NCI-H2107 (cell line): ENCODE data around the gene PPP1R12B.
"Not testable (repeated sequence)": the region's sequence is repeated elsewhere in the genome, so short reads cannot be mapped to it uniquely, and the experiment has no call there.

Experiments
- DNase-seq: peaks from one replicate; lab custom pipeline; 2025; lab: John Stamatoyannopoulos, UW

The PPP1R12B gene

DNA sequence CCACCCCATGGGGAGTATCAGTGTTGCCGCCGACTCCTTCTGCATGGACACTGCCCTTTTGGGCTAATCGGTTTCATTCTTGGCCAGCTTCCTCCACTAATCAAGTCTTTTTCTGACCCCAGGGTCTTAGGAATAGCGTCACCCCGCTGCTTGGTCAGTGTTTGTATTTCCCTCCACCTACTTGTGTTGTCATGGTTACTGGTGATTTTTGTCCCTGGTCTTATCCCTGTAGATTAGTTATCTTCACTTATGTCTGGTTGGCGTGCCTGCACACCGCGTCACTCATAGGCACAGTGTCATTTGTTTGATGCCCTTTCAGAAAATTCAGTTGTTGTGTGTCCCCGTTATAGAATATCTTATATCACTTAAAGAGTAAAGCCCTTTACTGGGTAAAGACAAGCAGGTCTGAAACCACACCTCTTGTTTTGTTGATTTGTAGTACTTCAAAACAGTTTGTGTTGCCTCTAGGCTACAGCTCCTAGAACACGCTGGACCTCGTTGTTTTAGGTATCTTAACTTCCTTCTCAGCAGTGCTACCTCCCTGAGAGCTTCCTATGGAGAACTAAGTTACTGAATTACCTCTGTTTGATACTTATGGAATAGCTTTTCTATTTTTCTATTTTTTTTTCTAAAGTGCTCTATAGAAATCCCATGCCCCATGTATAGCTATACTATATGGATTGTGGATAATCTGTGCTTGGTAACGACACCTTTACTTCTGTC, 868 bp downstream of the PPP1R12B start:
- no peak for DNase-seq

DNA sequence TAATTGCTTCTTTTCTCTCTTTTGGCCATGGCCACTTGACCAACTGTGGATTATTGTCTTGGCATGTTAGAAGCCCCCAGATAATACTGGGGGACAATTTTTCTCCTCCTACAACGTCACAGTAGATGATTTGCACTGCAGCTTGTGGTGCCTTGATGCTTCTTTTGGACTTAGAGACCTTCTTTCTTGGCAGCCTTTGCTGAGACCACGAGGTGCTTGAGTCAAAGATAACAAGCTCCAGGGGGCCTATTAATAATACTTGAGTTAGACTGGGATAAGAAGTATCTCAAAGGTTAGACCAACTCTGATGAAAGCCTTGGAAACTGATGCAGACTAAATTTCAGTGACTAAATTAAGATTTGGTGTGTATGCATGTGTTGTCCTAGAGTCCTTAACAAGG, 3.2 kb downstream of the PPP1R12B start:
- no peak for DNase-seq

DNA sequence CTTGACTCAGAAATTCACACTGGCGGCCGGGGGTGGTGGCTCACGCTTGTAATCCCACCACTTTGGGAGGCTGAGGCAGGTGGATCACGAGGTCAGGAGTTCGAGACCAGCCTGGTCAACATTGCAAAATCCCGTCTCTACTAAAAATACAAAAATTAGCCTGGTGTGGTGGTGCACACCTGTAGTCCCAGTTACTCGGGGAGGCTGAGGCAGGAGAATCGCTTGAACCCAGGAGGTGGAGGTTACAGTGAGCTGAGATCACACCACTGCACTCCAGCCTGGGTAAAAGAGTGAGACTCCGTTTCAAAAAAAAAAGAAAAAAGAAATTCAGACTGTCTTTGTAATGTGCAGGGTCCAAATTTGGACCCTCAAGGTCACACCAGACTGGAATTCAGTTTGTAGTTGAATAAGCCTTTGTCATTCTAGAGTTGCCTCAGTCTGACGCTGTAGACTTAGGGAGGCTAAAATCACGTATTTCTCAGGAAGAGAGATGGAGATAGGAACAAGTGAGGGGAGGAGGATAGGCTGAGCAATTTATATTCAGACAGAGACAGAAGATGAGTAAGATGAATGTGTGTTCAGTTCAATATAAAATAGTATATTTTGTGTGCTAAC, 4.2 kb downstream of the PPP1R12B start:
- not testable (repeated sequence) for DNase-seq

DNA sequence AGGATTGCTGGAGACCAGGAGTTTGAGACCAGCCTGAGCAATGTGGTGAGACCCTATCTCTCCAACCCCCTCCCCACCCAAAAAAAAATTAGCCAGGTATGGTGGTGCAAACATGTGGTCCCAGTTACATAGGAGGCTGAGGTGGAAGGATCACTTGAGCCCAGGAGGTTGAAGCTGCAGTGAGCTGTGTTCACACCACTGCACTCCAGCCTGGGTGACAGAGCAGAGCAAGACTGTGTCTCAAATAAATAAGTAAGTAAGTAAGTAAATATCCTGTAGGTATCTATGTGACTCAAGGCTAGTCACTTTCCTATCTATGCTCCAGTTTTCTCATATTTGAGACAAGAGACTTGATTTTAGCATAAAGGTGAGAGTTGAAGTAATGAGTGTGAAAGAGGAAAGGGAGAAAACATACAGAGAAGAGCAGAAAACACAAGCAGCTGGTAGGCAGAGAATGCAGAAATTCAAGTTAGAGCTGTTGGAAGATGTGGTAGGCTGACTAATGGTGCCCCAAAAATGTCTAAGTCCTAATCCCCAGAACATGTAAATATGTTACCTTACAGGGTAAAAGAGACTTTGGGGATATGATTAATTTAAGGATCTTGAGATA, 7.5 kb downstream of the PPP1R12B start:
- no peak for DNase-seq

DNA sequence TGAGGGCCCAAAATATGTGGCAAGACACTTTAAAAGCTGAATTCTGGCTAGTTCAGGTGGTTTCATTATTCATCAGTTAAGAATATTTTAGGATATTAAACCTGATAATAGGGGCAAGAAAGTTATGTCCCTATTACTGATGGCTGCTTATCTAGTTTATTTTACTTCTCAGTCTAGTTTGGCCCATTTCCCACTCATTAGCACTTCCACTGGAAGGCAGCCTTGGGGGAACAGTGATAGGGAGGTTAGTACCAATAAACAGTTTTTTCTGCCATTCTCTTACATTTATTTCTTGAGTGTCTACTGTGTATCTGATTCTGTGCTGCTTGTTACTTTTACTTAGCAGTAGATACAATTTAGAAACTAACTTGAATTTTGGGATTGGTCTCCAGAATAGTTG, 9.0 kb downstream of the PPP1R12B start:
- DNase-seq: no peak

DNA sequence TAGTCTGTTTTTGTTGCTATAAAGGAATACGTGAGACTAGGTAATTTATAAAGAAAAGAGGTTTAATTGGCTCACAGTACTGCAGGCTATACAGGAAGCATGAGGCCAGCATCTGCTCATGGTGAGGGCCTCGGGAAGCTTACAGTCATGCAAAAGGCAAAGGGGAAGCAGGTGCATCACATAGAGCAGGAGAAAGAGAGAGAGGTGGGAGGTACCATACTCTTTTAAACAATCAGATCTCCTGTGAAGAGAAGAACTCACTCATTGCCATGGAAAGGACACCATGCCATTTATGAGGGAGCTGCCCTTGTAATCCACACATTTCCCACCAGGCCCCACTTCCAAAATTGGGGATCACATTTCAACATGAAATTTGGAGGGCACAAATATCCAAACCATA, 12.7 kb downstream of the PPP1R12B start:
- no peak for DNase-seq

DNA sequence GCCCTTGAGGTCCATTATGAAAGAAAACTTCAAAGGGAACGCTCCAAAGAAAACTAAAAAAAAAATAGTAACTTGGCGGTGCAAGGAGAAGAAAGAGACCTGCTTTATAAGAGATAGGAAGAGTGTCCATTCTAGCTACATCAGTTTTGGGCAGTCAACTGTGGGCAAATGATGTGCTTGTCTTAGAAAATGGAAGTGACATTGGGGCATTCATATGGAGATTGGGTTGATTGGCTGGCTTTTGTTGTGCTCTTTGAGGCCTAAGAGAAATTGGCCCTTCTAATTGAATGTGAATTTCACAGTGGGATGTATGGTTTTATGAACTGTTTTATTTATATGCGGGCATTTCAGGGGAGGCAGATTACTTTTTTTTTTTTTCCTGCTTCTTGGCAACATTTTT, 13.2 kb downstream of the PPP1R12B start:
- DNase-seq: no peak

DNA sequence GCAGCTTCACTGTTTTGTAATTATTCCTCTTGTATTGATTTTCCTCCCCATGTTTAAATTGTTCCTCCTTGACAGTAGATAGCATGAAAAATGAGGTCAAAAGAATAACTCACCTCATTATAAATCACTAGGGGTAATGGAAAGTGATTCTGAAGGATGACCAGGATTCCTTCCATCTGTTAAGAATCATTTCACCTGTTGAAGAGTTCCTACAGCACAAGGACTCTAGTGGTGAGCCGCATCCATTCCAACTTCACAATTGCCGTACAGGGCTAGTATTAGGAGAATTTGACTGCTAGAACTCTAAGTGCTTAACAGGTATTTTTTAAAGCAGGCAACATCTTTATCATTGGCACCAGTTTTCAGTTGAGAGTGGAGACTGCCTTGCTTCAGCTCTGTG, 13.7 kb downstream of the PPP1R12B start:
- no peak for DNase-seq

DNA sequence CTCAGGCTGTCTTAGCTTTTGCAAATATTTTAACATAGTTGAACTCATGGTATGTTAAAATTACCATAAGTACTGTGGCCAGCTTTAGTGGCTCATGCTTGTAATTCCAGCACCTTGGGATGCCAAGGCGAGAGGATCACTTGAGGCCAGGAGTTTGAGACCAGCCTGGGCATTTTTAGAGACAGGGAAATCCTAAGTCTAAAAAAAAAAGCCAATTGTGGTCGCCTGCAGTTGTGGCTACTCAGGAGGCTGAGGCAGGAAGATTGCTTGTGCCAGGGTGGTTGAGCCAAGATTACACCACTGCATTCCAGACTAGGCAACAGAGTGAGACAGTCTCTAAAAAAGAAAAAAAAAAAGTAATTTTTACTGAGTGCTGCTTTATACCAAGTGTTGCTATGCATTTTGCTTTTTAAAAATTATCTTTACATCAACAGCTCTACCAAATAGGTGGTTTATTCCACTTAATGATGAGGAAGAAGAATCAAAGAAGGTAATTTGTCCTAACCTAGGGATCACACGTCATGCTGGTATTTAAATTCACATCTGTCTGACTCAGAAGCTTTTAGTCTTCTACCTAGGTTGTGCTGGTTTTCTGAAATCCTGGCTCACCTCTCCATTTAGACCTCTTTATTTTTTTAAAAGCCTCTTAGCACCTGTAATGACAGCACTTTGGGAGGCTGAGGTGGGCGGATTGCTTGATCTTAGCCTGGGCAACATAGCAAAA, 16.8 kb downstream of the PPP1R12B start:
- no peak for DNase-seq

DNA sequence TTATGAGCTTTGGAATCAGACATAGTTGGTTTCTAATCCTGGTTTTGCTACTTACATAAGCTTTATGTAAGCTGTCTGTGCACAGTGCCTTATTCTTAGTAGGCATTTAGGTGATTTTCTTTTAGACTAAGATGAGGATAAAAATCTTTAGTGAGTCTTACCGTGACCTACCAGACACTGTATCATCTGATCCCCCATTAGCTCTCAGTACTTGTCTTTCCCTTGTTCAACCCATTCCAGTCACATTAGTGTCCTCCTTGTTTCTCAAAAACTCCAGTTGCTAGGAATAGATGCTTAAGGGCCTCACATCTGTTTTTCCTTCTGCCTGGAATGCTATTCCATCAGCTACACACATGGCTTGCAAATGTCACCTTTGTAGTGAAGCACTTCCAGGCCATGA, 18.8 kb downstream of the PPP1R12B start:
- no peak for DNase-seq

DNA sequence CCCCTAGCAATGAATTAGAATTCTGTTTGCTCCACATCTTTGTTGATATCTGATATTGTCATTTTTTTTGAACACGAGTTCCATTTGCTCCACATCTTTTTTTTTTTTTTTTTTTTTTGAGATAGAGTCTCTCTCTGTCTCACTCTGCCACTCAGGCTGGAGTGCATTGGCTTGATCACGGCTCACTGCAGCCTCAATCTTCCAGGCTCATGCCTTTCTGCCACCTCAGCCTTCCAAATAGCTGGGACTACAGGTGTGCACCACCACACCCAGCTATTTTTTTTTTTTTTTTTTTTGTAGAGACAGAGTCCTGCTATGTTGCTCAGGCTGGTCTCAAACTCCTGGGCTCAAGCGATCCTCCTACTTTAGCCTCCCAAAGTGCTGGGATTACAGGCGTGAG, 22.4 kb downstream of the PPP1R12B start:
- DNase-seq: not testable (repeated sequence)

DNA sequence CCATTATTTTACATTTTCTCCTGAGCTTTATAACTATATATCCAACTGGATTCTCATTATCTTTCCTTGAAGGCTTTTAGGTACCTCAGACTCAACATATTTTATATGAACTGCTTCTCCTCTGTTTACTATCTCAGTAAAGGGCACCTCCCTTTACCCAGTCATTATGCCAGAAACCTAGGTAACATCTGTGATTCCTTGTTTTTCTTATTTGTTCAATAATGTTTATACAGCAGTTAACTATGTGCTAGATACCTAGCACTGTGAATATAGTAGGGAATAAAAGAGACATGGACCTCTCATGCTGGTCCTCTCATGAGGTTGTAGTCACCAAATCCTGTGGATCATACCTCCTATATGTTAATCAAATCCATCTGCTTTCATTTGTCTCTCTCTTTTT, 25.6 kb downstream of the PPP1R12B start:
- DNase-seq: no peak

DNA sequence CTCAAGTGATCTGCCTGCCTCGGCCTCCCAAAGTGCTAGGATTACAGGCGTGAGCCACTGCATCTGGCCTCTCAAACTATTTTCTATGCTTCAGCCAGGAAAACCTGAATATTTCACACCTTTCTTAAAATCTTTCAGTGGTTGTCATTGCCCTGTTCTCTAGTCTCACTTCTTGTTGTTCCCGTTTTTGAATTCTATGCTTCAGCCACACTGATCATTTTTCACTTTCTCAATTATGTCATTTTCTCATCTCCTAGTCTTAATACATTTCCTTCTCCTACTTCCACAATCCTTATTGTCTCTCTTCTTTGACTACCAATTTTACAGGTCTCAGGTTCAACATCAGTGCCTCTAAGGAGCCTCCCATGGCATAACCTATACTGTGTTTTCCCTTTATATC, 26.7 kb downstream of the PPP1R12B start:
- DNase-seq: not testable (repeated sequence)

DNA sequence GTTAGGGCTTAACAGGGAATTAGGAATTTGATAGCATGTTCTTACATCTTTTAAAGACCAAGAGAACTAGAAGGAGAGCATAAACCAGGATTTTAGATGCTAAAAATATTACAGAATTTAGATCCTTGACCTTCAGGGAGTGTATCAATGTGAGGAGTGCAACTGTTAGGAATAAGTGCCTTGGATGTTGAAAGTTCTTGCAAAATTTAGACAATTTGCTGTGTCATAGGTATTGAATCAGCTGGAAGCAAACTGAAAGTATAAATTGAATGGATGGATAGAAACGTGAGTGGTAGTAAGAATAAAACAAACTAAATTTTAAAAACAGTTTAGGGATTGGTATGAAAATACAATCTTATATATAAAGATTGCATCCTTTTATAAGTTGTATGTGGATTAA, 27.7 kb downstream of the PPP1R12B start:
- DNase-seq: no peak

DNA sequence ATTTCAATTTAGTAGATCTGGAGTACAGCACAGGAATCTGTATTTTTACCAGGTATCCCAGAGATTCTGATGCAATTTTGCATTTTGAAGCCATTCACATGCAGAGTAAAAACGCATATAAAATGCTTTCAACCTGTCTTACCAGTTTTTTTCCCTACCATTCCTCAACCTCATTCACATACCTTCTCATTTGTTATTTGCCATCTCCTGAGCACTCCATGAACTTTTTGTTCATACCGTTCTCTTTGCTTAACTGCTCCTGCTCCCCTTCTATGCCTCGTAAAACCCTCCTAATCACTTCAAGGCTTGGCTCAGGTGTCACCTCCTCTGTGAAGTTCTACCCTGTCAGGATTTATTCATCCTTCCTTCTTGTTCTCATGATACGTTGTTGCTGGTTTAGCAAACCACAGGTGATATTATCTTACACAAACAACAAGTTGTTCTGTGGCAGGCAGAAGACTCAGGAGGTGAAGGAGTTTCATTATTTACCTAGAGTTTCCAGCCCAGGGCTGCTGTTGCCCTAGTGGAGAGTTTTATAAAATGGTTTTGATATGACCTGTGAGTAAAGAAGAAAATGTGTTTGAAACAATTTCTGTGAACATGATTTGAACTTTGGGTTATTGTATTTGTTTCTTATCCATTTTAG, 31.5 kb downstream of the PPP1R12B start:
- DNase-seq: not testable (repeated sequence)

DNA sequence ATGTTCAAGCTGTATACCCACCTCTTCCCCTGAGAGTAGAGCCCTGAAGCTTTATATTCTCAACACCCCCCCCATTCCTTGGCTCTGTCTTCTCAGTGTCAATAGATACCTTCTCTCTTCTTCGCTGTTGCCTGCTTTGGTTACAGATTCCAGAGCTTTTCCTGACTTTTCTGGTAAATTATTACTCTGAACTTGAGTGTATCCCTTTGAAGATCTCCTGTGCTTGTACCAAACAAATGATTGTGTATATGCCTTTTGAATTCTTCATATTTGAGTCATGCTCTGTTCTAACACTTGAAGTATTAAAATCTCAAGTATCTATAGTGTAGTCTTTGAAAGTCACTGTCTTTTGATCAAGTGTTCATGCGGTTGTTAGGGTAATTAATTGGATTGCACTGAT, 32.0 kb downstream of the PPP1R12B start:
- not testable (repeated sequence) for DNase-seq

DNA sequence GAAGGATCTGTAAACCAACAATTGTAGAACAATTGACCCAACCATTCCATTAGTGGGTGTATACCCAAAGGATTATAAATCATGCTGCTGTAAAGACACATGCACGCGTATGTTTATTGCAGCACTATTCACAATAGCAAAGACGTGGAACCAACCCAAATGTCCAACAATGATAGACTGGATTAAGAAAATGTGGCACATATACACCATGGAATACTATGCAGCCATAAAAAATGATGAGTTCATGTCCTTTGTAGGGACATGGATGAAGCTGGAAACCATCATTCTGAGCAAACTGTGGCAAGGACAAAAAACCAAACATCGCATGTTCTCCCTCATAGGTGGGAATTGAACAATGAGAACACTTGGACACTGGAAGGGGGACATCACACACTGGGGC, 33.4 kb downstream of the PPP1R12B start:
- DNase-seq: not testable (repeated sequence)

DNA sequence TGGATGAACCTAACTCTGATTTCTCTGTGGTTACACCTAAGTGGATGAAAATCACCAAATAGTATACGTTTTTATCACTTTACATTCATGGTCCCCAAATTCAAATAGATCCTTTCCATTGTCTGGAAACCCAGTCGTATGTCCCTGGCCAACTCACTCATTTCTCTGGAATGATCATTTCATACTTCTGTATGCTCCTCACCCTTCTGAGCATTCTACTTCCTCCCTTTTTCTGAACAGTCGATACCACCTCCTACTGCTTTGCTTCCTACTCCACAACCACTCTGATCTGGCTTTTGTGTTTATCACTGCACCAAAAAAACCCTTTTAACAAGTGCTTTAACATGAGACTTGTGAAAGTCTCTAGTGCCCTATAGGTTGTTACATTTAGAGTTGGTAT, 47.3 kb downstream of the PPP1R12B start:
- not testable (repeated sequence) for DNase-seq

DNA sequence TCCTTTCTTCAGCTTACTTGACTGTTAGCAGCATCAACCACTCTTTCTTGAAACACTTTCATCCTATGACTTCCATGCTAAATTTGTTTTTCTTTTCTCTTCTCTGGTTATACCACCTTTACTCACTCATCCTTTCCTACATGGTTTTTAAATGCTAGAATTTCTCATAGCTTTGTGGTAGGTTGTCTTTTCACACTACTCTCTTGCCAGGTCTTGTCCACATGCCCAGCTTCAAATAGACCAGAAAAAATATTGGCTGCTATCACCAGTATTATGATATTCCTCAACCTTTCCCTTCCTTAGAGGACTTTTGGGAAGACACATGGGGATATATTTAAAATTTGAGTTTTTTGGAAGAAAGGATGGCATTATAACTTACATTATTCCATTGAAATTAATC, 48.8 kb downstream of the PPP1R12B start:
- DNase-seq: no peak

DNA sequence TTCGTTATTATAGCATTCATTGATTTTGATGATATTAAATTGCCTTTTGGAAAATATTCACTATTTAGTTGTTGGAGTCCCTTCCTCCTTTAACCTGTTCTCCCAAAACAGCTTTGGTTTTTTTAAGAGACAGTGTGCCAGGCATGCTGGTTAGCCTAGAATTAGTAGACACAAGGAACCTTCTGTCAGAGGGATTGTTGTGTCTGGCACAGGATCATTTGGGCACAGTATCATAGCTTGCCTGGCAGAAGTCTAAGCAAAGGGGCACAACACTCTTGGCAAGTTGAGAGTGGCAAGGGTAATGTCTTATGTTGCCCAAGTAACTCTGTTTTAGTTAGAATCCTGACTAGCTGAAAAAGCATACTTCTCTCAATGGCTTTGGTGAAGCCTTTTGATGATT, 49.9 kb downstream of the PPP1R12B start:
- not testable (repeated sequence) for DNase-seq

DNA sequence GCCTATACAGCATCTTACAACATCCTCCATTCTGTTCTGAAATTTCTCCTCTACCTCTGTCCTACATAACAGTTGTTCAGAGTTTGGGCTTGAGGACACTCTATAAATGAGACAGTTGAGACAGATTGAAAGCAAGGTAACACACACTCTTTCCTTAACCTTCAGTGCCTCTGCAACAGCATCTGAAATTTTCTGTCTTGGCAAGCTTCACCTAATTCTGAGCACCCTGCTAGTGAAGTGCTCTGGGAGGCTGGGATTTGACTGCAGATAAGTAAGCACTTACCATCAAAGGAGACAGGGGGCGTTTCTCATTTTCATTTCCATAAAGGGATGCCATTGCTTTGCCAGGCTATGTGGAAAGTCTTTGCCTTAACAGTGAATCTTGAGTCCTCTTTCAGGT, 53.3 kb downstream of the PPP1R12B start:
- not testable (repeated sequence) for DNase-seq

DNA sequence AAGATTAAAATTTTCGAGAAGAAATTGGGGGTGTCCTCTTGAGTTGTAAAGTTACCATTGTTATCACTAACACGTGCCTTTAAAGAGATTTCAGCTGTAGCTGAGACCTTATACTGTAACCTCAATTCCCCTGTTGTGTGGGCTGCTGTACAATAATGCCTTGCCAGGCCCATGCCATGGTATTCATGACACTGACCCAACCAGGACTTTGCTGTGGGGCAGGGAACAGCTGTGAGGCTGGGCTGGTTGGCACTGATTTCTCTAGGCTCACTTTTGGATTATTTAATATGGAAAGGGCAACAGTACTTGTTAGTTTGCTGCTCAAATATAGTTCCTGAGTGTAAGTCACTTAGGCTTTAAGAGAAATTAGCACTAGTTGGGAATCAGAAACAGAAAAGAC, 54.9 kb downstream of the PPP1R12B start:
- not testable (repeated sequence) for DNase-seq
